Smooth muscle cell (in vitro differentiated cells): ENCODE data around the gene TIAM2. TPM values are rescaled to one million over a fixed set of nuclear protein-coding genes. Genes with fewer than 3 reads are reported as not detected.

Experiments used
- DNase-seq: peaks from one replicate; lab custom pipeline; 2025; ENCODE audit not compliant: unreplicated experiment; lab: John Stamatoyannopoulos, UW
- H2AFZ ChIP-seq: fragments of 200-600 bp; sonication (generic); 2 replicates; pipeline ENCODE4 v1.6.0; 2016; ENCODE audit warnings: antibody characterized with exemption, low read depth, mild to moderate bottlenecking
- H3F3A ChIP-seq: fragments of 200-600 bp; sonication (generic); 2 replicates; pipeline ENCODE4 v1.6.0; 2017; ENCODE audit warnings: antibody characterized with exemption, low read depth
- H3K27ac ChIP-seq: fragments of 200-600 bp; sonication (generic); 2 replicates; pipeline ENCODE4 v1.5.1; 2016; ENCODE audit warnings: low read depth, mild to moderate bottlenecking
- H3K27me3 ChIP-seq: fragments of 200-600 bp; sonication (generic); 2 replicates; pipeline ENCODE4 v1.6.1; 2016; ENCODE audit warnings: low read depth, mild to moderate bottlenecking
- H3K36me3 ChIP-seq: fragments of 200-600 bp; sonication (generic); 2 replicates; pipeline ENCODE4 v1.5.1; 2016; ENCODE audit warnings: low read depth
- H3K4me1 ChIP-seq: fragments of 200-600 bp; sonication (generic); 2 replicates; pipeline ENCODE4 v1.5.1; 2016; ENCODE audit warnings: low read depth
- H3K4me2 ChIP-seq: fragments of 200-600 bp; sonication (generic); 2 replicates; pipeline ENCODE4 v1.6.0; 2016; ENCODE audit warnings: mild to moderate bottlenecking
- H3K4me3 ChIP-seq: fragments of 200-600 bp; sonication (generic); 2 replicates; pipeline ENCODE4 v1.5.1; 2016; ENCODE audit warnings: mild to moderate bottlenecking
- H3K79me2 ChIP-seq: fragments of 200-600 bp; sonication (generic); 2 replicates; pipeline ENCODE4 v1.6.0; 2016; ENCODE audit warnings: low read depth, mild to moderate bottlenecking
- H3K9ac ChIP-seq: fragments of 200-600 bp; sonication (generic); 2 replicates; pipeline ENCODE4 v1.6.0; 2016; ENCODE audit warnings: low read depth
- H3K9me3 ChIP-seq: fragments of 200-600 bp; sonication (generic); replicated peaks from 2 replicates; pipeline ENCODE4 v1.5.1; 2016; ENCODE audit warnings: low read depth
- H4K20me1 ChIP-seq: fragments of 200-600 bp; sonication (generic); 2 replicates; pipeline ENCODE4 v1.6.0; 2016; ENCODE audit warnings: low read depth
- CTCF ChIP-seq: fragments of 200-600 bp; sonication (generic); IDR thresholded peaks from 2 replicates; pipeline ENCODE4 v1.5.1; 2017; ENCODE audit warnings: borderline replicate concordance, mild to moderate bottlenecking, antibody characterized with exemption; ENCODE audit not compliant: insufficient read depth, poor library complexity, severe bottlenecking
- WGBS: methylation state at CpG from one replicate; pipeline ENCODE4 v1.1.7; 2016; ENCODE audit warnings: low lambda C conversion rate; 5-methylcytosine and 5-hydroxymethylcytosine counted together
- polyA plus RNA-seq: library from polyadenylated mRNA; unstranded; fragments of >200 nt; fragmentation: Nextera tagmentation; extraction: Ambion mirVana; gene quantifications from 2 replicates; pipeline ENCODE4 v1.2.1, GENCODE V29; 2016
- total RNA-seq: library from RNA; depleted of rRNA; stranded (reverse); fragments of >200 nt; gene quantifications from 2 replicates; pipeline ENCODE4 v1.2.3, GENCODE V29; 2014

Gene TIAM2
- total and polyA plus RNA-seq, 2 experiments from 2014 or later = 13.1 to 24.9 TPM

GRCh38 chr6:154981079-154981870 is 13.8 kb upstream of the TIAM2 start:
- Histone ChIP-seq H3K27me3 (no peaks in the 10 kb centered on the region), H3K9me3 (no peaks in the 10 kb centered on the region), H4K20me1 (no peaks in the 10 kb centered on the region), H3K9ac (no peak overlapping the region), H3K4me2 (no peak overlapping the region), H2AFZ (no peak overlapping the region), H3F3A (no peaks in the 10 kb centered on the region), H3K27ac (no peak overlapping the region), H3K36me3 (no peaks in the 10 kb centered on the region), H3K4me3 (no peak overlapping the region), H3K4me1 (no peaks in the 10 kb centered on the region), H3K79me2 (no peaks in the 10 kb centered on the region)
- DNase-seq = no peak
- no peak for TF ChIP-seq CTCF
- 91% methylated on average over 12 of the region's 12 CpGs for WGBS

DNA sequence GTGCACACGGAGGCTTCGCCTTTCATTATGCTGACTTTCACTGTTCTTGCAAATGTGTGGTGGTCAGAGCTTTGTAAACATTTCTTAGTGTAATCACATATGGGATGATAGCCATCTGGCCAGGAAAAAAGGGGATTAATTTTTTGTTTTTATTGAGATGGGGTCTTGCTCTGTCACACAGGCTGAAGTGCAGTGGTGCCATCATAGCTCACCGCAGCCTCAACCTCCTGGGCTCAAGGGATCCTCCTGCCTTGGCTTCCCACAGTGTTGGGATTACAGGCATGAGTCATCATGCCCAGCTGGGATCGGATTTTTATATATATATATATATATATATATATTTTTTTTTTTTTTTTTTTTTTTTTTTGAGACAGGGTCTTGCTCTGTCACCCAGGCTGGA is 11.0 kb upstream of the TIAM2 start:
- Histone ChIP-seq H3K27me3 (no peaks in the 10 kb centered on the region), H3K27ac (no peak overlapping the region), H3K9ac (no peak overlapping the region), H3K4me1 (no peaks in the 10 kb centered on the region), H3K4me2 (no peak overlapping the region), H3K4me3 (no peak overlapping the region), H3K9me3 (no peaks in the 10 kb centered on the region), H3K36me3 (no peaks in the 10 kb centered on the region), H3F3A (no peaks in the 10 kb centered on the region), H4K20me1 (no peaks in the 10 kb centered on the region), H3K79me2 (no peaks in the 10 kb centered on the region), H2AFZ (no peak overlapping the region)
- 64% methylated on average over 4 of the region's 4 CpGs for WGBS
- TF ChIP-seq CTCF = no peak
- DNase-seq = no peak

DNA sequence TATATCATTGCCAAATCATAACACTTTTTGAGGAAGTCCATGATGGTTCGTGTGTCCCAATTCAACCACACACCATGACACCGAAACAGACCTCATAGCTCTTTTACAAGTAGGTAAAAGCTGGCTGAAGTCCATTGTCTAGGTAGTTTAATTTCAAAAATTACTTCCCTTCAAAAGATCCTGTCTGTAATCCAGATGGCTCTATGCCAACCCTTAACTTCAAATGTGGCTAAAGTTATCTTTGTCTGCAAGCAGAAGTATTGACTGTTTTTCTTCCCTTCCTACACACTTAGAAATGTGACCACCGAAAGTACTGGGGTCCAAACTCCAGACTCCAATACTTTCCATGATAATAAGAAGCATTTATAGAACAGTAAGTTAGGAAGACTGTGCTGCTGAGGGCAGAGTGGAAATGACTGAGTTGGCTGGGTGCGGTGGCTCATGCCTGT is 8.3 kb upstream of the TIAM2 start:
- Histone ChIP-seq H3K9me3 (no peaks in the 10 kb centered on the region), H3K27ac (peak overlapping the region; percentile 49), H3F3A (no peaks in the 10 kb centered on the region), H3K79me2 (no peaks in the 10 kb centered on the region), H3K4me1 (no peaks in the 10 kb centered on the region), H3K4me2 (no peak overlapping the region), H3K36me3 (no peaks in the 10 kb centered on the region), H2AFZ (no peak overlapping the region), H3K9ac (no peak overlapping the region), H4K20me1 (no peaks in the 10 kb centered on the region), H3K27me3 (no peaks in the 10 kb centered on the region), H3K4me3 (no peak overlapping the region)
- 50% methylated on average over 4 of the region's 4 CpGs for WGBS
- DNase-seq = no peak
- no peak for TF ChIP-seq CTCF

DNA sequence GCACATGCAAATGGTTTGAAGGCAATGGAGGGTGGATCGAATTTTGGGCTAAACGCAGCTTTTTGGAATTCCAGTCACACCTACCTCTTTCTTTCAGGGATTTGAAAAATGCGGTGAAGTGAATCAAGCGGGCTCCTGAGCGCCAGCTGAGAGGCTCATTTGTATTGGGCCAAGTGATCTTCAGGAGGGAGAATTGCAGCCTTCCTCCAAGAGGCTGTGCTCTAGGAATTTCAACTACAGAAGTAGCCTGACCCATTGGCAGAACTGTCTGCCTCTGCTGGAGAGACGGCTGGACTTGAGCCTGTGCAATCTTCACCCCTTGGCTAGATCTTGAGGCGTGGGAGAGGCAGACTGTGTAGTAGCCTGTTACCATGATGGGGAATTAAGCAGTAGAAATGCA is 5.7 kb upstream of the TIAM2 start:
- Histone ChIP-seq H4K20me1 (no peaks in the 10 kb centered on the region), H3K27ac (no peak overlapping the region), H3K4me1 (no peaks in the 10 kb centered on the region), H3K4me2 (no peak overlapping the region), H2AFZ (no peak overlapping the region), H3K9ac (no peak overlapping the region), H3K36me3 (no peaks in the 10 kb centered on the region), H3K79me2 (no peaks in the 10 kb centered on the region), H3F3A (no peaks in the 10 kb centered on the region), H3K4me3 (no peak overlapping the region), H3K27me3 (no peaks in the 10 kb centered on the region), H3K9me3 (no peaks in the 10 kb centered on the region)
- no peak for DNase-seq
- TF ChIP-seq CTCF = no peak
- 81% methylated on average over 7 of the region's 7 CpGs for WGBS
